Nephron (organoid): ENCODE results near the gene PDZD2.
A peak's percentile ranks its signal among the peaks of the same experiment; 100 is the strongest.

Experiments used
- H3K27ac Mint-ChIP-seq, 3 experiments: 2 replicates each; pipeline ENCODE4 v1.8.0; 2020; ENCODE audit warnings: mixed read lengths in 3 of 3, mild to moderate bottlenecking in 2 of 3, moderate library complexity in 1 of 3
- H3K27me3 Mint-ChIP-seq: 2 replicates; pipeline ENCODE4 v1.8.0; 2021; ENCODE audit warnings: low read depth, mild to moderate bottlenecking, moderate library complexity, mixed read lengths
- H3K36me3 Mint-ChIP-seq: 2 replicates; pipeline ENCODE4 v1.8.0; 2020; ENCODE audit warnings: low read depth, mixed read lengths
- H3K4me1 Mint-ChIP-seq: 2 replicates; pipeline ENCODE4 v1.8.0; 2020; ENCODE audit warnings: mixed read lengths
- H3K4me3 Mint-ChIP-seq, 3 experiments: 2 replicates each; pipeline ENCODE4 v1.8.0; 2020; ENCODE audit warnings: mild to moderate bottlenecking in 3 of 3, mixed read lengths in 3 of 3, moderate library complexity in 2 of 3
- H3K9me3 Mint-ChIP-seq: 2 replicates; pipeline ENCODE4 v1.8.0; 2020; ENCODE audit warnings: mixed read lengths
- CTCF ChIP-seq, 3 experiments: fragments of 200-600 bp; sonication (generic); IDR thresholded peaks; one replicate each; pipeline ENCODE4 v1.5.0; 2021; ENCODE audit warnings: antibody characterized with exemption in 3 of 3; ENCODE audit not compliant: unreplicated experiment in 3 of 3

Gene PDZD2

DNA sequence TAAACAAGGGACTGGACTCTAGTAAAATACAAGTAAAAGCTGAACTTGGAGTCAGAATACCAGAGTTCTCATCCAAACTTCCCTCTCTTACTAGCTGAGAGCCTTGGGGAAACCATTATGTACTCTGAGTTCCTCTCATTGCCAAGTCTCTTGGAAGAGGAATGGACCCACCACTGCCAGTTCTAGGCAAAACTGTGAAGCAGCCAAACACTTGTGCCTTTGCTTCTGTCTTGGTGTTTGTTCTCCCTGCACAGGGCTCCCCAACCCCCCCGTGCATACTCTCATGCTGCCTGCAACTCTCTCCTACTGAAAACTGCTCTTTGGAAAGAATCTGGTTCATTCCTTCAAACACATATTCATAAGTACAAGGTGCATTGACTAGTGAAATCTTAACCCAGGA is 102.6 kb downstream of the PDZD2 start:
- no peaks in the 10 kb centered on the region for H3K4me1 Mint-ChIP-seq
- H3K36me3 Mint-ChIP-seq = peaks cover 4% of the 10 kb centered on the region
- H3K9me3 Mint-ChIP-seq = peaks cover 9% of the 10 kb centered on the region
- TF ChIP-seq CTCF (IDR thresholded peaks at IDR 0.05; ENCODE audit: unreplicated experiment in 3 of 3) = no peak
- no peaks in the 10 kb centered on the region for H3K27me3 Mint-ChIP-seq
- H3K4me3 Mint-ChIP-seq = no peak overlapping the region
- peak overlapping the region in 1 of 3 experiments; percentile 82 for H3K27ac Mint-ChIP-seq

DNA sequence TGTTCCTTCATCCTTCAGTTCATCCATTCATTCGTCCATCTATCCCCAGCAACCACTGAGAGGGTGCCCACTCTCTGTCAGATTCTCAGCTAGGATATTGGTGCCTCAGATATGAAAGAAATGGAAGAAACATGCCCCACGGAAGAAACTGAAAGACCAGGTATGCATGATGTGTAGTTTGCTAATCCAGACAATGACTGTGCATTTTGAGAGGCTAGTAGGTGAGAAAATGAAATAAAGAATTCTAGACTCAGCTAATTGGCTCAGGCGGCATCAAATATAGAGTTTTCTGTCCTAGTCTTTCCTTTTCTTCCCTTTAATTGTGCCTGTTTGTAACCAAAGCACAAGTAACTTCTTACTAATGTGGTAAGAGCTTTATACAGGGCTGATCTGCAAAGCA is 104.7 kb downstream of the PDZD2 start:
- H3K27ac Mint-ChIP-seq = peak overlapping the region in 1 of 3 experiments; percentile 41
- peaks cover 4% of the 10 kb centered on the region for H3K36me3 Mint-ChIP-seq
- no peak for TF ChIP-seq CTCF (IDR thresholded peaks at IDR 0.05; ENCODE audit: unreplicated experiment in 3 of 3)
- no peaks in the 10 kb centered on the region for H3K27me3 Mint-ChIP-seq
- H3K9me3 Mint-ChIP-seq = peaks cover 9% of the 10 kb centered on the region
- H3K4me3 Mint-ChIP-seq = no peak overlapping the region
- H3K4me1 Mint-ChIP-seq = no peaks in the 10 kb centered on the region

GRCh38 chr5:31748458-31749172 is 109.7 kb downstream of the PDZD2 start:
- TF ChIP-seq CTCF (IDR thresholded peaks at IDR 0.05; ENCODE audit: unreplicated experiment in 3 of 3) = no peak
- Mint-ChIP-seq H3K4me3 (no peak overlapping the region), H3K27me3 (peaks cover 6% of the 10 kb centered on the region), H3K4me1 (no peaks in the 10 kb centered on the region), H3K27ac (no peak overlapping the region), H3K36me3 (no peaks in the 10 kb centered on the region), H3K9me3 (peaks cover 3% of the 10 kb centered on the region)

GRCh38 chr5:31750215-31750614 is 111.3 kb downstream of the PDZD2 start:
- Mint-ChIP-seq H3K27ac (no peak overlapping the region), H3K36me3 (no peaks in the 10 kb centered on the region), H3K9me3 (peaks cover 3% of the 10 kb centered on the region), H3K4me3 (no peak overlapping the region), H3K27me3 (peaks cover 6% of the 10 kb centered on the region), H3K4me1 (peaks cover 6% of the 10 kb centered on the region)
- no peak for TF ChIP-seq CTCF (IDR thresholded peaks at IDR 0.05; ENCODE audit: unreplicated experiment in 3 of 3)

- Mint-ChIP-seq H3K36me3 (no peaks in the 10 kb centered on the region), H3K4me3 (no peak overlapping the region), H3K27ac (no peak overlapping the region), H3K9me3 (peaks cover 3% of the 10 kb centered on the region), H3K4me1 (peaks cover 19% of the 10 kb centered on the region), H3K27me3 (peaks cover 6% of the 10 kb centered on the region)
- TF ChIP-seq CTCF (IDR thresholded peaks at IDR 0.05; ENCODE audit: unreplicated experiment in 3 of 3) = no peak
Measured at GRCh38 chr5:31751610-31752009, 112.7 kb downstream of the PDZD2 start.

GRCh38 chr5:31753700-31754357 is 114.9 kb downstream of the PDZD2 start:
- no peaks in the 10 kb centered on the region for H3K36me3 Mint-ChIP-seq
- peaks cover 29% of the 10 kb centered on the region for H3K4me1 Mint-ChIP-seq
- no peak overlapping the region for H3K27ac Mint-ChIP-seq
- peaks cover 3% of the 10 kb centered on the region for H3K9me3 Mint-ChIP-seq
- H3K4me3 Mint-ChIP-seq = no peak overlapping the region
- no peak for TF ChIP-seq CTCF (IDR thresholded peaks at IDR 0.05; ENCODE audit: unreplicated experiment in 3 of 3)
- H3K27me3 Mint-ChIP-seq = peaks cover 12% of the 10 kb centered on the region
